ENCODE results near the gene DPF3.

DNA sequence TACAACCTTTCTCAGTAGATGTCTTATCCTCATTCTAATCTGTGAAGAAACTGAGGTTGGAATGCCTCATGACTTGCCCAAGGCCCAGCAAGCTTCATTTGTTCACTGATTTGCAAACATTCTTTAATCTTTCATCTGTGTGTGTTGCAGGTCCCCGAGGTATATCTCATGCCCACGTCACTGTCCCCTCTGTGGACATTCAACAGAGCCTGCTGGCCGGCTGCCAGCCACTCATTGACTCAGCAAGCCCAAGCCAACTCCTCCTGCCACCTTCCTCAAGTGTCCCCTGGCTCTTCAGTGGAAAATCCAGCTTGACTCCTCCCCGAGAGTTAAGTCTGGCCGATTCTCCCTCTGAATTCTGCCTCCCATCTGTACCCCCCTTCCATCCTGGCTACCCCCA lies 30.4 kb upstream of the DPF3 start:
- no peak for TF ChIP-seq ZNF274 (IDR thresholded peaks at IDR 0.05; ENCODE audit: borderline replicate concordance, low read depth, low read length)
- no peak for TF ChIP-seq ETS1 (conservative IDR thresholded peaks at IDR 0.05; ENCODE audit: control insufficient read depth, low read depth, low read length)

Data from K562 (cell line).